Measurements from ENCODE around the gene RS1. TPM values are rescaled to one million over a fixed set of nuclear protein-coding genes. Genes with fewer than 3 reads are reported as not detected.

RS1 gene
- total RNA-seq, 1 experiment from 2014 or later, result not detected

GRCh38 chrX:18676470-18676869 lies 4.6 kb upstream of the RS1 start:
- no peak overlapping the region for H2AFZ ChIP-seq (ENCODE audit: low read length)
- peaks cover 10% of the 10 kb centered on the region for H3K4me1 ChIP-seq (ENCODE audit: low read length)
- H3K9ac ChIP-seq (ENCODE audit: low read length), result no peak overlapping the region

GRCh38 chrX:18676050-18676449 lies 4.1 kb upstream of the RS1 start:
- no peak overlapping the region for H2AFZ ChIP-seq (ENCODE audit: low read length)
- H3K36me3 ChIP-seq (ENCODE audit: insufficient read depth, low read length), result no peaks in the 10 kb centered on the region
- peaks cover 10% of the 10 kb centered on the region for H3K4me1 ChIP-seq (ENCODE audit: low read length)
- no peak for DNase-seq
- no peak overlapping the region for H3K4me2 ChIP-seq (ENCODE audit: low read depth, low read length, poor library complexity, severe bottlenecking)
- no peaks in the 10 kb centered on the region for H3K9me2 ChIP-seq (replicated peaks; ENCODE audit: insufficient read depth, low read length)
- no peak overlapping the region for H3K27ac ChIP-seq (ENCODE audit: low read length)
- H3K4me3 ChIP-seq (ENCODE audit: low read length), result no peak overlapping the region
- H3K9ac ChIP-seq (ENCODE audit: low read length), result no peak overlapping the region
- H4K20me1 ChIP-seq (ENCODE audit: insufficient read depth, low read depth, low read length), result no peaks in the 10 kb centered on the region
- H3K79me2 ChIP-seq (ENCODE audit: low read length), result no peaks in the 10 kb centered on the region
- H3K27me3 ChIP-seq (ENCODE audit: low read length), result no peaks in the 10 kb centered on the region
- H3K9me3 ChIP-seq (ENCODE audit: low read length), result no peaks in the 10 kb centered on the region

More at GRCh38 chrX:18676470-18676869, 4.6 kb upstream of the RS1 start:
- H3K27me3 ChIP-seq (ENCODE audit: low read length), result no peaks in the 10 kb centered on the region
- H3K36me3 ChIP-seq (ENCODE audit: insufficient read depth, low read length), result no peaks in the 10 kb centered on the region
- no peaks in the 10 kb centered on the region for H3K9me3 ChIP-seq (ENCODE audit: low read length)
- no peak overlapping the region for H3K4me2 ChIP-seq (ENCODE audit: low read depth, low read length, poor library complexity, severe bottlenecking)
- no peak overlapping the region for H3K27ac ChIP-seq (ENCODE audit: low read length)
- H3K4me3 ChIP-seq (ENCODE audit: low read length), result no peak overlapping the region
- no peaks in the 10 kb centered on the region for H4K20me1 ChIP-seq (ENCODE audit: insufficient read depth, low read depth, low read length)
- H3K9me2 ChIP-seq (replicated peaks; ENCODE audit: insufficient read depth, low read length), result no peaks in the 10 kb centered on the region
- no peaks in the 10 kb centered on the region for H3K79me2 ChIP-seq (ENCODE audit: low read length)
- no peak for DNase-seq

- Histone ChIP-seq H3K9me2 (replicated peaks; ENCODE audit: insufficient read depth, low read length) (no peaks in the 10 kb centered on the region), H3K36me3 (ENCODE audit: insufficient read depth, low read length) (no peaks in the 10 kb centered on the region), H3K9me3 (ENCODE audit: low read length) (no peaks in the 10 kb centered on the region), H3K79me2 (ENCODE audit: low read length) (no peaks in the 10 kb centered on the region), H3K4me1 (ENCODE audit: low read length) (peaks cover 10% of the 10 kb centered on the region), H2AFZ (ENCODE audit: low read length) (peak overlapping the region; percentile 86; the same call in 1 of the 2 replicates), H3K4me3 (ENCODE audit: low read length) (peak overlapping the region; percentile 64), H3K9ac (ENCODE audit: low read length) (peak overlapping the region; percentile 61), H4K20me1 (ENCODE audit: insufficient read depth, low read depth, low read length) (no peaks in the 10 kb centered on the region), H3K4me2 (ENCODE audit: low read depth, low read length, poor library complexity, severe bottlenecking) (peak overlapping the region; percentile 66), H3K27ac (ENCODE audit: low read length) (no peak overlapping the region), H3K27me3 (ENCODE audit: low read length) (no peaks in the 10 kb centered on the region)
- DNase-seq, result peak; percentile 88
Measured at GRCh38 chrX:18674788-18675735, 3.2 kb upstream of the RS1 start.

- peaks cover 10% of the 10 kb centered on the region for H3K4me1 ChIP-seq (ENCODE audit: low read length)
- H3K9me3 ChIP-seq (ENCODE audit: low read length), result no peaks in the 10 kb centered on the region
- H3K36me3 ChIP-seq (ENCODE audit: insufficient read depth, low read length), result no peaks in the 10 kb centered on the region
- no peaks in the 10 kb centered on the region for H3K27me3 ChIP-seq (ENCODE audit: low read length)
- no peak overlapping the region for H2AFZ ChIP-seq (ENCODE audit: low read length)
- no peaks in the 10 kb centered on the region for H4K20me1 ChIP-seq (ENCODE audit: insufficient read depth, low read depth, low read length)
- no peak overlapping the region for H3K27ac ChIP-seq (ENCODE audit: low read length)
- no peak for DNase-seq
- peak overlapping the region; percentile 41; the same call in 1 of the 2 replicates for H3K4me3 ChIP-seq (ENCODE audit: low read length)
- H3K9me2 ChIP-seq (replicated peaks; ENCODE audit: insufficient read depth, low read length), result no peaks in the 10 kb centered on the region
- no peaks in the 10 kb centered on the region for H3K79me2 ChIP-seq (ENCODE audit: low read length)
- H3K9ac ChIP-seq (ENCODE audit: low read length), result no peak overlapping the region
- H3K4me2 ChIP-seq (ENCODE audit: low read depth, low read length, poor library complexity, severe bottlenecking), result peak overlapping the region; percentile 34
Measured at GRCh38 chrX:18674417-18674787, 2.5 kb upstream of the RS1 start.

- Histone ChIP-seq H4K20me1 (ENCODE audit: insufficient read depth, low read depth, low read length) (no peaks in the 10 kb centered on the region), H2AFZ (ENCODE audit: low read length) (no peak overlapping the region), H3K4me2 (ENCODE audit: low read depth, low read length, poor library complexity, severe bottlenecking) (no peak overlapping the region)
Measured at GRCh38 chrX:18668071-18668835, 3.7 kb downstream of the RS1 start.

GRCh38 chrX:18666614-18667013 lies 5.3 kb downstream of the RS1 start:
- no peaks in the 10 kb centered on the region for H3K27me3 ChIP-seq (ENCODE audit: low read length)
- H3K36me3 ChIP-seq (ENCODE audit: insufficient read depth, low read length), result no peaks in the 10 kb centered on the region
- no peaks in the 10 kb centered on the region for H3K9me3 ChIP-seq (ENCODE audit: low read length)
- H3K9ac ChIP-seq (ENCODE audit: low read length), result no peak overlapping the region
- no peaks in the 10 kb centered on the region for H3K9me2 ChIP-seq (replicated peaks; ENCODE audit: insufficient read depth, low read length)
- H3K4me3 ChIP-seq (ENCODE audit: low read length), result no peak overlapping the region
- no peaks in the 10 kb centered on the region for H3K4me1 ChIP-seq (ENCODE audit: low read length)
- no peak overlapping the region for H3K4me2 ChIP-seq (ENCODE audit: low read depth, low read length, poor library complexity, severe bottlenecking)
- no peak overlapping the region for H3K27ac ChIP-seq (ENCODE audit: low read length)
- no peaks in the 10 kb centered on the region for H3K79me2 ChIP-seq (ENCODE audit: low read length)
- H4K20me1 ChIP-seq (ENCODE audit: insufficient read depth, low read depth, low read length), result no peaks in the 10 kb centered on the region
- no peak for DNase-seq
- H2AFZ ChIP-seq (ENCODE audit: low read length), result no peak overlapping the region

More at GRCh38 chrX:18668071-18668835, 3.7 kb downstream of the RS1 start:
- Histone ChIP-seq H3K9ac (ENCODE audit: low read length) (no peak overlapping the region), H3K79me2 (ENCODE audit: low read length) (no peaks in the 10 kb centered on the region), H3K27me3 (ENCODE audit: low read length) (no peaks in the 10 kb centered on the region), H3K9me2 (replicated peaks; ENCODE audit: insufficient read depth, low read length) (no peaks in the 10 kb centered on the region), H3K36me3 (ENCODE audit: insufficient read depth, low read length) (no peaks in the 10 kb centered on the region), H3K4me1 (ENCODE audit: low read length) (no peaks in the 10 kb centered on the region), H3K9me3 (ENCODE audit: low read length) (no peaks in the 10 kb centered on the region), H3K4me3 (ENCODE audit: low read length) (no peak overlapping the region), H3K27ac (ENCODE audit: low read length) (no peak overlapping the region)
- no peak for DNase-seq

- no peak for DNase-seq
- H3K9me3 ChIP-seq (ENCODE audit: low read length), result no peaks in the 10 kb centered on the region
Measured at GRCh38 chrX:18664947-18665346, 7.0 kb downstream of the RS1 start.

GRCh38 chrX:18661273-18661672 lies 10.6 kb downstream of the RS1 start:
- Histone ChIP-seq H3K4me1 (ENCODE audit: low read length) (no peaks in the 10 kb centered on the region), H3K9ac (ENCODE audit: low read length) (no peak overlapping the region), H2AFZ (ENCODE audit: low read length) (no peak overlapping the region), H3K27ac (ENCODE audit: low read length) (no peak overlapping the region), H3K9me2 (replicated peaks; ENCODE audit: insufficient read depth, low read length) (no peaks in the 10 kb centered on the region), H3K9me3 (ENCODE audit: low read length) (no peaks in the 10 kb centered on the region), H3K79me2 (ENCODE audit: low read length) (no peaks in the 10 kb centered on the region), H3K4me3 (ENCODE audit: low read length) (no peak overlapping the region), H3K27me3 (ENCODE audit: low read length) (no peaks in the 10 kb centered on the region), H3K36me3 (ENCODE audit: insufficient read depth, low read length) (no peaks in the 10 kb centered on the region), H3K4me2 (ENCODE audit: low read depth, low read length, poor library complexity, severe bottlenecking) (no peak overlapping the region), H4K20me1 (ENCODE audit: insufficient read depth, low read depth, low read length) (no peaks in the 10 kb centered on the region)
- no peak for DNase-seq

More at GRCh38 chrX:18664947-18665346, 7.0 kb downstream of the RS1 start:
- no peaks in the 10 kb centered on the region for H3K27me3 ChIP-seq (ENCODE audit: low read length)
- H3K9me2 ChIP-seq (replicated peaks; ENCODE audit: insufficient read depth, low read length), result no peaks in the 10 kb centered on the region
- H3K4me2 ChIP-seq (ENCODE audit: low read depth, low read length, poor library complexity, severe bottlenecking), result no peak overlapping the region
- H2AFZ ChIP-seq (ENCODE audit: low read length), result no peak overlapping the region
- H3K4me1 ChIP-seq (ENCODE audit: low read length), result no peaks in the 10 kb centered on the region
- H3K4me3 ChIP-seq (ENCODE audit: low read length), result no peak overlapping the region
- no peak overlapping the region for H3K27ac ChIP-seq (ENCODE audit: low read length)
- no peaks in the 10 kb centered on the region for H4K20me1 ChIP-seq (ENCODE audit: insufficient read depth, low read depth, low read length)
- H3K79me2 ChIP-seq (ENCODE audit: low read length), result no peaks in the 10 kb centered on the region
- H3K9ac ChIP-seq (ENCODE audit: low read length), result no peak overlapping the region
- no peaks in the 10 kb centered on the region for H3K36me3 ChIP-seq (ENCODE audit: insufficient read depth, low read length)
